ENCODE measurements around the gene CFAP20DC.

DNA sequence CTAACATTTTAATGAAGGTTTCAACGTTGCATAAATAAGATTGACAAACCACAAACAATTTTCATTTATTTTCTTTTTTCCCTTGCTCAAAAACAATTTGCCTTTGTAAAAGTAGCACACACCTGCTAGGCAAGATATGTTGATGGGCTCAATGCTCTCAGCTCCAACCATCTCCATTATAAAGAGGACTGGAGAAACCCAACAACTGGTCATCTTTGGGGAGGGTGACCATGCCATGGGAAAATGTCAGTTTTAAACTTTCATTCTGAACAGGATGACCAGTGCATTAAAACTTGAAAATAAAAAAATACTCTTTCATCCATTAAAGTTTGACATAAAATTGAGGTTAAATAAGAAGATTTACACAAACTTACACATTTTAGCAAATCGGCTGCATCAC, 183.7 kb downstream of the CFAP20DC start:
- TF ChIP-seq, protein P1, sequence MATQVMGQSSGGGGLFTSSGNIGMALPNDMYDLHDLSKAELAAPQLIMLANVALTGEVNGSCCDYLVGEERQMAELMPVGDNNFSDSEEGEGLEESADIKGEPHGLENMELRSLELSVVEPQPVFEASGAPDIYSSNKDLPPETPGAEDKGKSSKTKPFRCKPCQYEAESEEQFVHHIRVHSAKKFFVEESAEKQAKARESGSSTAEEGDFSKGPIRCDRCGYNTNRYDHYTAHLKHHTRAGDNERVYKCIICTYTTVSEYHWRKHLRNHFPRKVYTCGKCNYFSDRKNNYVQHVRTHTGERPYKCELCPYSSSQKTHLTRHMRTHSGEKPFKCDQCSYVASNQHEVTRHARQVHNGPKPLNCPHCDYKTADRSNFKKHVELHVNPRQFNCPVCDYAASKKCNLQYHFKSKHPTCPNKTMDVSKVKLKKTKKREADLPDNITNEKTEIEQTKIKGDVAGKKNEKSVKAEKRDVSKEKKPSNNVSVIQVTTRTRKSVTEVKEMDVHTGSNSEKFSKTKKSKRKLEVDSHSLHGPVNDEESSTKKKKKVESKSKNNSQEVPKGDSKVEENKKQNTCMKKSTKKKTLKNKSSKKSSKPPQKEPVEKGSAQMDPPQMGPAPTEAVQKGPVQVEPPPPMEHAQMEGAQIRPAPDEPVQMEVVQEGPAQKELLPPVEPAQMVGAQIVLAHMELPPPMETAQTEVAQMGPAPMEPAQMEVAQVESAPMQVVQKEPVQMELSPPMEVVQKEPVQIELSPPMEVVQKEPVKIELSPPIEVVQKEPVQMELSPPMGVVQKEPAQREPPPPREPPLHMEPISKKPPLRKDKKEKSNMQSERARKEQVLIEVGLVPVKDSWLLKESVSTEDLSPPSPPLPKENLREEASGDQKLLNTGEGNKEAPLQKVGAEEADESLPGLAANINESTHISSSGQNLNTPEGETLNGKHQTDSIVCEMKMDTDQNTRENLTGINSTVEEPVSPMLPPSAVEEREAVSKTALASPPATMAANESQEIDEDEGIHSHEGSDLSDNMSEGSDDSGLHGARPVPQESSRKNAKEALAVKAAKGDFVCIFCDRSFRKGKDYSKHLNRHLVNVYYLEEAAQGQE (IDR thresholded peaks at IDR 0.05; ENCODE audit: low read depth, low read length) = no peak
- TF ChIP-seq POLR2A (IDR thresholded peaks at IDR 0.05; ENCODE audit: low read depth, low read length) (no peak), EGR1 (IDR thresholded peaks at IDR 0.05; ENCODE audit: borderline replicate concordance in 1 of 2, low read depth in 2 of 2, low read length in 2 of 2) (no peak), TAF1 (IDR thresholded peaks at IDR 0.05; ENCODE audit: borderline replicate concordance, low read depth, low read length) (no peak), EP300 (IDR thresholded peaks at IDR 0.05; ENCODE audit: borderline replicate concordance in 1 of 2, control insufficient read depth in 1 of 2, low read depth in 2 of 2, low read length in 2 of 2) (no peak), TCF7 (IDR thresholded peaks at IDR 0.05; ENCODE audit: borderline replicate concordance) (no peak), TCF12 (IDR thresholded peaks at IDR 0.05; ENCODE audit: low read depth, low read length) (no peak), SREBF2 (IDR thresholded peaks at IDR 0.05; ENCODE audit: low read length) (no peak), BCL11A (IDR thresholded peaks at IDR 0.05; ENCODE audit: low read depth, low read length) (no peak), CHD4 (IDR thresholded peaks at IDR 0.05) (no peak), SMC3 (IDR thresholded peaks at IDR 0.05; ENCODE audit: borderline replicate concordance, low read length) (no peak), FOS (IDR thresholded peaks at IDR 0.05; ENCODE audit: borderline replicate concordance, extremely low read depth, insufficient read length) (no peak)
- TF ChIP-seq, protein P2, sequence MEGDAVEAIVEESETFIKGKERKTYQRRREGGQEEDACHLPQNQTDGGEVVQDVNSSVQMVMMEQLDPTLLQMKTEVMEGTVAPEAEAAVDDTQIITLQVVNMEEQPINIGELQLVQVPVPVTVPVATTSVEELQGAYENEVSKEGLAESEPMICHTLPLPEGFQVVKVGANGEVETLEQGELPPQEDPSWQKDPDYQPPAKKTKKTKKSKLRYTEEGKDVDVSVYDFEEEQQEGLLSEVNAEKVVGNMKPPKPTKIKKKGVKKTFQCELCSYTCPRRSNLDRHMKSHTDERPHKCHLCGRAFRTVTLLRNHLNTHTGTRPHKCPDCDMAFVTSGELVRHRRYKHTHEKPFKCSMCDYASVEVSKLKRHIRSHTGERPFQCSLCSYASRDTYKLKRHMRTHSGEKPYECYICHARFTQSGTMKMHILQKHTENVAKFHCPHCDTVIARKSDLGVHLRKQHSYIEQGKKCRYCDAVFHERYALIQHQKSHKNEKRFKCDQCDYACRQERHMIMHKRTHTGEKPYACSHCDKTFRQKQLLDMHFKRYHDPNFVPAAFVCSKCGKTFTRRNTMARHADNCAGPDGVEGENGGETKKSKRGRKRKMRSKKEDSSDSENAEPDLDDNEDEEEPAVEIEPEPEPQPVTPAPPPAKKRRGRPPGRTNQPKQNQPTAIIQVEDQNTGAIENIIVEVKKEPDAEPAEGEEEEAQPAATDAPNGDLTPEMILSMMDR (IDR thresholded peaks at IDR 0.05 in 2 of 3, conservative IDR thresholded peaks at IDR 0.05 in 1 of 3; ENCODE audit: control insufficient read depth in 2 of 3, extremely low read depth in 1 of 3, insufficient read depth in 1 of 3, low read depth in 3 of 3, low read length in 3 of 3) = no peak
- TF ChIP-seq, protein P3, sequence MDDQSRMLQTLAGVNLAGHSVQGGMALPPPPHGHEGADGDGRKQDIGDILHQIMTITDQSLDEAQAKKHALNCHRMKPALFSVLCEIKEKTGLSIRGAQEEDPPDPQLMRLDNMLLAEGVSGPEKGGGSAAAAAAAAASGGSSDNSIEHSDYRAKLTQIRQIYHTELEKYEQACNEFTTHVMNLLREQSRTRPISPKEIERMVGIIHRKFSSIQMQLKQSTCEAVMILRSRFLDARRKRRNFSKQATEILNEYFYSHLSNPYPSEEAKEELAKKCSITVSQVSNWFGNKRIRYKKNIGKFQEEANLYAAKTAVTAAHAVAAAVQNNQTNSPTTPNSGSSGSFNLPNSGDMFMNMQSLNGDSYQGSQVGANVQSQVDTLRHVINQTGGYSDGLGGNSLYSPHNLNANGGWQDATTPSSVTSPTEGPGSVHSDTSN (IDR thresholded peaks at IDR 0.05; ENCODE audit: insufficient replicate concordance, low read depth, low read length) = no peak
